ENCODE measurements around the gene SETBP1. TPM values are rescaled to one million over a fixed set of nuclear protein-coding genes. Genes with fewer than 3 reads are reported as not detected.
A peak's percentile ranks its signal among the peaks of the same experiment; 100 is the strongest.

SETBP1 gene
- total RNA-seq, 1 donor from 2014 or later, result 42.0 TPM

DNA sequence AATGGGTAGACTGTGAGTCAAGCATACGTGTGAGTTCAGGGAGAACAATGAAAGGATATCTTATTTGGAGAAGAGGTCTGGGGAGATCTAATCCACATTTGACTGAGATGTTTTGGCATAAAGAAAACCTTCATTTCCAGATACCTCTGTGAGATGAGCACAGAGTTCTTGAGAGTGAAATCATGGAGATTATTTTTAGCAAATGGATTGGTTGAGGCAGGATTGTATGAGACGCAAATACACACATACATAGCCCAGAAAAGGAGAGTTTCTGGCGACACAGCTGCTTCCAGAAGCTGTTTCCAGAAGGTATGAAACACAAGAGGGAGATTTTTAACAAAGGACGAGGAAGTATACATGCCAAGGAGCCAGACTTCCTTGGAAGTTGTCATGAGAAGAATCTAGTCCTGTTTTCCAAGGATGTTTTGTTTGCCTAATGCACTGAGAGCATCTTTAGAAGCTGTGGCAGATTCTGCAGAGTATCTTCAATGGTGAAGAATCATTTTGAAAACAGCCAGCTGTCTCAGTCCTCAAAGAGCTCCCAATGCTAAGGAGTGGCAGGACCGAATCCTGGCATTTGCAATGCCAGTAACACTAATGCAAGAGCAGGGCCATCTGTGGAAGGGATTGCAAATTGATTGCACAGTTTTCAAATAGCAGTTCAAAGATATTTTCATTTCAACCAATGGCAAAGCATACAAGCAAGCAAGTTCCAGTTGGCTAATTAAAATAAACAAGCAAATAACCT is 177.2 kb downstream of the SETBP1 start:
- Mint-ChIP-seq H3K4me3 (no peak overlapping the region), H3K4me1 (ENCODE audit: low read depth) (peaks cover 5% of the 10 kb centered on the region), H3K27ac (no peak overlapping the region), H3K27me3 (ENCODE audit: insufficient read depth) (peaks cover 11% of the 10 kb centered on the region), H3K9me3 (peaks cover 10% of the 10 kb centered on the region), H3K36me3 (ENCODE audit: low read depth) (peaks cover 8% of the 10 kb centered on the region)
- DNase-seq (ENCODE audit: low spot score), result no peak
- intact Hi-C loops (cut with micrococcal nuclease), result no loop called here

DNA sequence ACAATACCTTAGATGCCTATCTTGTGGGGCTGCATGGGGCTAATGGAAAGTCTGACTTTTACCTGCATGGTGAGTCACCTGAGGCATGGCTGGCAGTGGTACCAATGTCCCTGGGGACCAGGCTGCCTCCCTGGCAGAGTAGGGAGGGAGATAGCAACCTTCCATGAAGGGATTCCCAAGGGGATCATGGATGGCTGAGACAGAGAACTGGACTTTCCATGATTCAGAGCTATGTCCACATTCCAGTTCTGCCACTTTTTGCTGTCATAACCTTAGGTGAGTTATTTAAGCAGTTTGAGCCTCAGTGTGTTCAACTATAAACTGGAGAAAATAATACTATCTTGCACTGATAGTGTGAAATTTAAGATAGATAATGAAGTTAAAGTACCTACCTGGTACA is 178.6 kb downstream of the SETBP1 start:
- H3K36me3 Mint-ChIP-seq (ENCODE audit: low read depth), result peaks cover 9% of the 10 kb centered on the region

DNA sequence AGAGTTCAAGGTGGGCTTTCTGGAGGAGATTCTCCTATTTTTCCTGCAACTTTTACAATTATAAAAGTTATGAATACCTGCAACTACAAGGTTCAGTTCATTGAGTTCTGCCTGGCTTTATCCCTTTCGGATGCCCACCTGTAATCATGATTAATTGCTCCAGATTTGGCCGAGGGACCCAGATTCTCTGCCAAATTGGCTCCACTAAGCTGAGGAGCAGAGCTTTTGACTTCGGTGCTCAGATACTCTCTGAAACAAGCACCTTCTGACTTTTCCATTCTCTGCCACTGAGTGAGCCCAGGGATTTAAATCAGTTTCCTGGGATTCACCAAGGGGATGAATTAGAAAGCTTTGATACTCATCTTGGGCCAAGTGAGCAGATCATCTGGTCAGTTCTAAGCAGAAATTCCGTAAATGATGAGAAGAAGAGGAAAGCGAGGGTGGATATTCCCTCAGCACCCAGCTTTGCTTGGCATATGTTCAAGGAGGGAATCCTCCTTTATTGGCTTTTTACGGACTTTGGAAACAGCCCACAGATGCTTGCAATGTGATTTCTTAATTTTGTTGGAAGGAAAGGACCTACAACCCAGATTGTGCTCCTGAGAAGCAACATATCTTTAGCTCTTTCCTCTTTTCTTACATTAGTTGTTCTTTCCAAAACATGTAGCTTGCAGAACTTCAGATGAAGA is 179.2 kb downstream of the SETBP1 start:
- no peak overlapping the region for H3K27ac Mint-ChIP-seq
- H3K27me3 Mint-ChIP-seq (ENCODE audit: insufficient read depth), result peaks cover 16% of the 10 kb centered on the region
- no peak overlapping the region for H3K4me3 Mint-ChIP-seq
- DNase-seq (ENCODE audit: low spot score), result no peak
- peaks cover 10% of the 10 kb centered on the region for H3K9me3 Mint-ChIP-seq
- peaks cover 7% of the 10 kb centered on the region for H3K36me3 Mint-ChIP-seq (ENCODE audit: low read depth)
- intact Hi-C loops (cut with micrococcal nuclease), result no loop called here
- H3K4me1 Mint-ChIP-seq (ENCODE audit: low read depth), result peaks cover 5% of the 10 kb centered on the region

More for the DNA sequence above, 178.6 kb downstream of the SETBP1 start:
- no peak overlapping the region for H3K4me3 Mint-ChIP-seq
- DNase-seq (ENCODE audit: low spot score), result no peak
- intact Hi-C loops (cut with micrococcal nuclease), result no loop called here
- H3K27ac Mint-ChIP-seq, result no peak overlapping the region
- H3K4me1 Mint-ChIP-seq (ENCODE audit: low read depth), result peaks cover 5% of the 10 kb centered on the region
- peaks cover 10% of the 10 kb centered on the region for H3K9me3 Mint-ChIP-seq
- H3K27me3 Mint-ChIP-seq (ENCODE audit: insufficient read depth), result peaks cover 14% of the 10 kb centered on the region

DNA sequence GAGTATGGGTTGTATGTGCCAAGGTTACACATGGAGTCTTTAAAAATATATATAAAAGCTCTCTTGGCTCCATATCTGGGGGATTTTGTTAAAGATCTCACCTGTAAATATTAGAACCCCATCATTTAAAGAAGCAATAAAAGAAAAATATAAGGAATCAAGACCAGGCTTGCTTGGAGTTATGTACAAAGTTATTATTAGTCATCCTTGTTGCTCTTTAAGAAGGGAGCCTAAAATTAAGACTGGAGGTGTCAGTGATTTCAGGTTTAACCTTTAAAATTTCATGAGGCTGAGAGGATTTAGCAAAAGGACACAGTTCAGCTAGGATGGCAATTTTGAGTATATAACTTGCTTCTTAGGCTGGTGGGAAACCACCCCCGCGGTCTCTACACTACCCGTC is 181.4 kb downstream of the SETBP1 start:
- H3K4me3 Mint-ChIP-seq, result no peak overlapping the region
- peaks cover 9% of the 10 kb centered on the region for H3K27me3 Mint-ChIP-seq (ENCODE audit: insufficient read depth)
- DNase-seq (ENCODE audit: low spot score), result no peak
- peaks cover 6% of the 10 kb centered on the region for H3K9me3 Mint-ChIP-seq
- H3K27ac Mint-ChIP-seq, result no peak overlapping the region
- intact Hi-C loops (cut with micrococcal nuclease), result no loop called here
- H3K36me3 Mint-ChIP-seq (ENCODE audit: low read depth), result peaks cover 3% of the 10 kb centered on the region
- H3K4me1 Mint-ChIP-seq (ENCODE audit: low read depth), result peaks cover 13% of the 10 kb centered on the region

DNA sequence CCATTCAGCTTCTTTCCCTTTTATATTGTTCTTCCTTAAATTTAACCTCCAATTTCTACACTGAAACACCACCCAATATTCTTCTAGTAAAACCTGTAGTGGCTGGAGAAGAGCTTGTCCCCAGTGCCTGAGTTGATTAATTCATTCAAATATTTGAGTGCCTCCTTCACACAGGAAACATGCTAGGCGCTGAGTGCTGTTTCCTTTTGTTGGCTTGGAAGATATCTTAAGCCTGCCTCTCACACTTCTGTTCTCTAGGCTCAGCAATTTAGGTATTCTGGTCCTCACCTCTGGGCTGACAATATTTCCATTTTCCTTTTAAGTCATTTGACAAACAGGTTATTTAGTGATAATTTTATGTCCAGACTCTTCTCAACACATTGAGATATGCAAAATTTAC is 185.4 kb downstream of the SETBP1 start:
- Mint-ChIP-seq H3K4me3 (no peak overlapping the region), H3K4me1 (ENCODE audit: low read depth) (peaks cover 30% of the 10 kb centered on the region), H3K27ac (no peak overlapping the region), H3K9me3 (no peaks in the 10 kb centered on the region), H3K27me3 (ENCODE audit: insufficient read depth) (peaks cover 5% of the 10 kb centered on the region), H3K36me3 (ENCODE audit: low read depth) (peaks cover 4% of the 10 kb centered on the region)
- intact Hi-C loops (cut with micrococcal nuclease), result no loop called here
- DNase-seq (ENCODE audit: low spot score), result no peak

DNA sequence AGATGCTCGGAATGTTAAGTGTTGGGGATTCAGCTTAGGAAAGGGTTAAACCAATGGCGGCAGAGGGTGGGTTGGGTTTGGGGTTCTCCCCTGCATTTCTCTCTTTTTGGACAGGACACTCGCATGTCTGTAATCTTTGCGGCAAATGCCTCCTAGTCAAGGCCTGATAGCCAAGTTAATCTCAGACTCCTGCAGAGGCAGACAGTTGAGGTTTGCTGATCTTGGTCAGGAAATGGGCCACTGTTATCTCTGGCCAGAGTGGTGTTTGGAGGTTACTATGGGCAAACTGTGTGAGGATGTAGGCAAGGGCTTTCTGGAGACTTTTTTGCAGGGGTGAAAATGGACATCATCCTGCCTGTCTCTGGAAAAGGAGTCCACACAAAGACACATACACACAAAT is 188.8 kb downstream of the SETBP1 start:
- DNase-seq (ENCODE audit: low spot score), result no peak
- intact Hi-C loops (cut with micrococcal nuclease), result no loop called here
- H3K4me3 Mint-ChIP-seq, result no peak overlapping the region
- H3K9me3 Mint-ChIP-seq, result peaks cover 5% of the 10 kb centered on the region
- peaks cover 9% of the 10 kb centered on the region for H3K36me3 Mint-ChIP-seq (ENCODE audit: low read depth)
- H3K27ac Mint-ChIP-seq, result no peak overlapping the region
- H3K4me1 Mint-ChIP-seq (ENCODE audit: low read depth), result peaks cover 40% of the 10 kb centered on the region
- peaks cover 2% of the 10 kb centered on the region for H3K27me3 Mint-ChIP-seq (ENCODE audit: insufficient read depth)

DNA sequence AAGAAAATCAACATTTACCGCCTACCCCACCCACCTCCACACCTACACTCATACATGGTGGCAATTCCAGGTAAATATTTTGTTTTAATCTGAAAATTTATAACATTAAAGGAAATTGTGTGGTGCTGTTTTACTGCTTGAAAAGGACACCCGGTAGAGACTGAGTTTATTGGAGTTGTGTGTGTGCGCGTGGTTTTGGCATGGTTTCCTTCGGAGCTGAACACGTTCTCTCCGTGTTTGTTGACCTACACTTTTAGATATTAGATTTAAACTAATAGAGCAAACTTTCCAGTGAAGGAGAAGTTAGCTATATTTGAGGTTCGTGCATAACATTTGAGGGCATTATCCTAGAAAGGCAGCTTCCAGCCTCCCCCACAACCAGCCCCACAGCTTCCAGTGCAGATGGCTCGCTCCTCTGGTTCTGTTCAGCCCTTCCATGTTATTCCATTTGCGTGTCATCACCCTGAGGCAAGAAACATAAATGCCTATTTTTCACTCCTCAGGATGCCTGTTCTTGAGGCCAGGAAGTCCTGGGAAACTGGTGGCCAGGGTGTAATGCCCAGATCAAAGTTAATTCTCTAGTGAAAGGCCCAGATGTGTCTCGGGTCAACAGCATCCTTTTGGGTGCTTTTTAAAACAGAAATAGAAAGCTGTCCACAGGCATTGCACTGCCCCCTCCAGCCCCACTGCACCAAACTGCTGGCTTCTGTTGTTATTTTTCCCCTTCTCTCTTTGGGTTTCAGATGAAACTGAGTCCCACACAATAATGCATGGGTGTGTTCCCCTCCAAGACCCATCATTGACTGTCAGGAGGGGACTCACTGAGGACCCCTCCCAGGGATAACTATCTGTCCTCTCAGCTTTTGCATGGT is 190.2 kb downstream of the SETBP1 start:
- Mint-ChIP-seq H3K36me3 (ENCODE audit: low read depth) (peaks cover 11% of the 10 kb centered on the region), H3K4me1 (ENCODE audit: low read depth) (peaks cover 32% of the 10 kb centered on the region), H3K27me3 (ENCODE audit: insufficient read depth) (no peaks in the 10 kb centered on the region), H3K27ac (peak overlapping the region; percentile 73), H3K4me3 (no peak overlapping the region), H3K9me3 (peaks cover 5% of the 10 kb centered on the region)
- intact Hi-C loops (cut with micrococcal nuclease), result no loop called here
- DNase-seq (ENCODE audit: low spot score), result no peak

DNA sequence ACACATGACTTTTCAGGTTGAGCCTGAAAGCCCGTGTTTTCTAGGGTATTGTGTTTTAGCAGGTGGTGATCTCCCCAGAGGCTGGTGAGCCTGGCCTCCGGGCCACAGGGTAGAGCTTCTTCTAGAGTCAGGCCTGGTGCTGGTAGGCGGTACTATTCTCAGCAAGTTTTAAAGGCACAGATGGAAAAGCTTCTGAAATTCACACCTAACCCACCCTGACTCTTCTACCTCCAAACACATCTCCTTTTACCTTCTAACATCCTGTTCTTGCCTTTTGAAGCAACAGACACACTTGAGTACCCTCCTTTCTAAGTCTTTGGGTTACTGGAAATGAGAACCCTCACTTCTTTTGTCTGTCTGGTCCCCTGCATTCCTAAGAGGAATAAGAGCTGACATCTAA is 191.1 kb downstream of the SETBP1 start:
- H3K4me3 Mint-ChIP-seq, result no peak overlapping the region
- no peak for DNase-seq (ENCODE audit: low spot score)
- intact Hi-C loops (cut with micrococcal nuclease), result no loop called here

DNA sequence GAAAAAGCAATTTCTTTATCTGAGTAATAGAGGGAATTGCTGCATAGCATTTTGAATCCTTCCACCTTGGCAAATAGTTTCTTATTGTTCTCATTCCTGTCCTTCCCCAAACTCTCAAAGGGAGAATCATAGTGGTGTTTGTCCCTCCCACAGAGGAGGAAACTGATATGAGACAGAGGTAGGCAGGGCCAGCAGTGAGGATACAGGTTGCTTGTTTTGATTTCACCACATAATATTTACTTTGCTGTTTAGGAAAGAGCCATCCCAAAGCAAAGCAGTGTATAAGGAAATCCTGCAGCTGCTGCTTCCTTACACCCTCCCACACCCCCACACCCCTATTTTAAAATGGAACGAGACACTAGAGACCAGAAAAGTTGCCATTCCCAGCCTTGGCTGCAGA is 195.3 kb downstream of the SETBP1 start:
- peaks cover 5% of the 10 kb centered on the region for H3K9me3 Mint-ChIP-seq
- no peak for DNase-seq (ENCODE audit: low spot score)
- peaks cover 4% of the 10 kb centered on the region for H3K27me3 Mint-ChIP-seq (ENCODE audit: insufficient read depth)
- H3K4me3 Mint-ChIP-seq, result no peak overlapping the region
- peaks cover 26% of the 10 kb centered on the region for H3K36me3 Mint-ChIP-seq (ENCODE audit: low read depth)
- H3K4me1 Mint-ChIP-seq (ENCODE audit: low read depth), result peaks cover 25% of the 10 kb centered on the region
- H3K27ac Mint-ChIP-seq, result no peak overlapping the region
- intact Hi-C loops (cut with micrococcal nuclease), result no loop called here

More for the DNA sequence above, 191.1 kb downstream of the SETBP1 start:
- Mint-ChIP-seq H3K9me3 (peaks cover 5% of the 10 kb centered on the region), H3K27ac (peak overlapping the region; percentile 73), H3K36me3 (ENCODE audit: low read depth) (peaks cover 16% of the 10 kb centered on the region), H3K4me1 (ENCODE audit: low read depth) (peaks cover 27% of the 10 kb centered on the region), H3K27me3 (ENCODE audit: insufficient read depth) (no peaks in the 10 kb centered on the region)

DNA sequence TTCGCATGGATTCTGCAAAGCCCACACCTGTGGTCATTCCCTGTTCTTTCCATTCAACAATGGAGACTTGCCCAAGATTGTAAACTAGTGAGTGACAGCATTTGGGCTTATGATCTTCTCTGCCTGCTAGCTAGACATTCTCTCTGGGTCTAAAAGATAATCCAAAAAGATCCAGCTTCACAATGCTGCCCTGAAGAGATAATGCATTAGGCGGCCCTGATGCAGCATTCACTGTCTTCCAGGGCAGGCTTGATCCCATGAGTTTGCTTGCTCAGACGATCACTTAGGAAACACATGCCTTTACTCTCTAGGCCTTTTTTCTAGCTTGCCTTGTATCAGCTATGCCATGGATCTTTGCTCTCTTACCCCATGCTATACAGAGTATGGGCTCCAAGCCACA is 196.1 kb downstream of the SETBP1 start:
- Mint-ChIP-seq H3K4me3 (no peak overlapping the region), H3K27ac (no peak overlapping the region), H3K9me3 (peaks cover 5% of the 10 kb centered on the region), H3K36me3 (ENCODE audit: low read depth) (peaks cover 22% of the 10 kb centered on the region), H3K27me3 (ENCODE audit: insufficient read depth) (peaks cover 4% of the 10 kb centered on the region), H3K4me1 (ENCODE audit: low read depth) (peaks cover 18% of the 10 kb centered on the region)
- intact Hi-C loops (cut with micrococcal nuclease), result no loop called here
- no peak for DNase-seq (ENCODE audit: low spot score)

DNA sequence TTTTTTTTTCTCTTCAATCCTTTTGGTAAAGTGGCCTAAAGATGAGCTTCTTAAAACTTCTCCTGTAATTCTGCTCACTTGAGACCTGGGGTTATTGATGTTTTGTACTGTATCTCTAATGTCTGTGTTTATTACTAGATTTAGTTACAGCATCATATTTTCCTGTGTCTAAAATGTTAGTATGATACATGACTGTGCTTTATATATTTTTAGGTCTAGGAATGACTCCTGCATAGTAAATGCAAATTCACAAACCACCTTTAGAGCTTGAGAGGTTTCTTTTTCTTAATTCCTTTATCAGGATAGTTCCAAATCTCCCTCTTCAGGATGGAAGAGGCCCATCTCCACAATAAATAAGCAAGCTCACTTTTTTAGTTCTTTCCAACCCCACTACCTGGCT is 197.6 kb downstream of the SETBP1 start:
- DNase-seq (ENCODE audit: low spot score), result no peak
- H3K4me1 Mint-ChIP-seq (ENCODE audit: low read depth), result peaks cover 14% of the 10 kb centered on the region

DNA sequence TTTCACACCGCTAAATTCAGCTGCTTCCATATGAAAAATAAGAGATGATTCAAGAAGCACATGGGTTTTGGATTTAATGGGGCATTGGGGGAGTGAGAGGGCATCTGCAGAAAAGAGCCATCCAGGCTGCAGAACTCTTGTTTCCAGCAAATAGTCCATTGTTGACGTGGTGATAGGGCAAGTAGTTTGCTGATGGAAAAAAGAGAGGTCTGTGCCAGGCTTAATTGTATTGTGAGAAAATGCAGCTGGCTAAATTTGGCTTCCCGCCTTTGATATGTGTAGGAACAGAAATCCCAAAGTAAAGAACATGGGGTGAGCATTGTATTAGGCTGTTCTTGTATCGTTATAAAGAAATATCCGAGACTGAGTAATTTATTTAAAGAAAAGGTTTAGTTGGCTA is 199.5 kb downstream of the SETBP1 start:
- Mint-ChIP-seq H3K27me3 (ENCODE audit: insufficient read depth) (peaks cover 4% of the 10 kb centered on the region), H3K4me3 (no peak overlapping the region), H3K4me1 (ENCODE audit: low read depth) (peaks cover 14% of the 10 kb centered on the region), H3K27ac (peak overlapping the region; percentile 0), H3K9me3 (no peaks in the 10 kb centered on the region), H3K36me3 (ENCODE audit: low read depth) (peaks cover 20% of the 10 kb centered on the region)
- intact Hi-C loops (cut with micrococcal nuclease), result no loop called here
- no peak for DNase-seq (ENCODE audit: low spot score)

More for the DNA sequence above, 197.6 kb downstream of the SETBP1 start:
- Mint-ChIP-seq H3K9me3 (peaks cover 5% of the 10 kb centered on the region), H3K36me3 (ENCODE audit: low read depth) (peaks cover 22% of the 10 kb centered on the region), H3K27me3 (ENCODE audit: insufficient read depth) (peaks cover 4% of the 10 kb centered on the region), H3K27ac (peak overlapping the region; percentile 69), H3K4me3 (no peak overlapping the region)
- intact Hi-C loops (cut with micrococcal nuclease), result no loop called here

All from activated T-helper 1 cell treated with anti-CD3 and anti-CD28 coated beads, Interleukin-12 subunit alpha, Interleukin-12 subunit beta, Interleukin-2, Interleukin-4 antibody, amounts not matched to agents 30 ng/mL and 10 ng/mL and 1 ng/mL, durations not matched to agents 14 hours and 24 hours and 36 hours (primary cell).